ENCODE measurements around the gene TLCD2.
"Not testable (repeated sequence)": the region's sequence is repeated elsewhere in the genome, so short reads cannot be mapped to it uniquely, and the experiment has no call there.

Gene TLCD2

GRCh38 chr17:1707107-1707506 lies 3.1 kb downstream of the TLCD2 start:
- DNase-seq (ENCODE audit: extremely low spot score) = no peak
- ChIA-PET POLR2A (no interaction called here), CTCF (interaction anchor here (1.2 kb wide), 1 partner anchor 10 kb away, joined by 4 read pairs; no protein-coding TSS in a partner anchor)
- no peak for TF ChIP-seq CTCF (IDR thresholded peaks at IDR 0.05; ENCODE audit: control extremely low read depth, extremely low read depth, low read depth, missing control alignments)

- CTCF ChIA-PET = interaction anchor here (1.6 kb wide), 1 partner anchor 12 kb away, joined by 6 read pairs; no protein-coding TSS in a partner anchor
- POLR2A ChIA-PET = no interaction called here
- no peak for TF ChIP-seq CTCF (IDR thresholded peaks at IDR 0.05; ENCODE audit: control extremely low read depth, extremely low read depth, low read depth, missing control alignments)
- DNase-seq (ENCODE audit: extremely low spot score) = no peak
Observed at GRCh38 chr17:1705004-1705403, 5.2 kb downstream of the TLCD2 start.

DNA sequence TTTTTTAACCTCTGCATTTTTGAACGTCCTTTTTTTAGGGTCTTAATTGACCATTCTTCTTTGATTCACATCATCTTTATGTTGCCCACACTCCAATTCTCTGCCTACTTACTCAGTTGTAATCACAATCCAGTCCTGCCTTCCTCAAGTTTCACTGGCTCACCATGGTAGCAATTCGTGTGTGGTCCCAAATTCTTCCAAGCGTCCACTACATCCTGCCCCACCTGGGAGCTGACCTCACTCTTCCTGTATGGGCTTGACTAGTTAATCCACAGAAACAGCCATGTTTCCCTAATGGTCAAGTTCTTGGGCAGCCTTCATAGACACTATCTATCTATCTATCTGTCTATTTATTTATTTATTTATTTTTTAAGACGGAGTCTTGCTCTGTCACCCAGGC lies 7.1 kb downstream of the TLCD2 start:
- CTCF ChIA-PET = no interaction called here
- TF ChIP-seq CTCF (IDR thresholded peaks at IDR 0.05; ENCODE audit: control extremely low read depth, extremely low read depth, low read depth, missing control alignments) = no peak
- DNase-seq (ENCODE audit: extremely low spot score) = no peak
- POLR2A ChIA-PET = no interaction called here

DNA sequence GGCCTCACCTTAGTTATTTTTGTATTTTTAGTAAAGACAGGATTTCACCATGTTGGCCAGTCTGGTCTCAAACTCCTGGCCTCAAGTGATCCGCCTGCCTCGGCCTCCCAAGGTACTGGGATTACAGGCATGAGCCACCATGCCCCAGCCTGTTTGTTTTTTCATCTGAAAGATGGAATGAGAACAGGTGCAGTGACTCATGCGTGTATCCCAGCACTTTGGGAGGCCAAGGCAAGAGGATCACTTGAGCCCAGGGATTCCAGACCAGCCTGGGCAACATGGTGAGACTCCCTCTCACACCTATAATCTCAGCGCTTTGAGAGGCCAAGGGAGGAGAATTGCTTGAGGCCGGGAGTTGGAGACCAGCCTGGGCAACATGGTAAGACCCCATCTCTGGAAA lies 10.3 kb downstream of the TLCD2 start:
- CTCF ChIA-PET = interaction anchor here (1.0 kb wide), 1 partner anchor 11 kb away, joined by 3 read pairs; no protein-coding TSS in a partner anchor
- DNase-seq (ENCODE audit: extremely low spot score) = not testable (repeated sequence)
- POLR2A ChIA-PET = interaction anchor here (0.6 to 2.1 kb wide), 2 partner anchors 17 to 222 kb away, joined by 3 to 5 read pairs; no protein-coding TSS in a partner anchor

GRCh38 chr17:1697681-1698080 lies 12.5 kb downstream of the TLCD2 start:
- no peak for DNase-seq (ENCODE audit: extremely low spot score)
- CTCF ChIA-PET = no interaction called here
- no peak for TF ChIP-seq CTCF (IDR thresholded peaks at IDR 0.05; ENCODE audit: control extremely low read depth, extremely low read depth, low read depth, missing control alignments)
- POLR2A ChIA-PET = no interaction called here

DNA sequence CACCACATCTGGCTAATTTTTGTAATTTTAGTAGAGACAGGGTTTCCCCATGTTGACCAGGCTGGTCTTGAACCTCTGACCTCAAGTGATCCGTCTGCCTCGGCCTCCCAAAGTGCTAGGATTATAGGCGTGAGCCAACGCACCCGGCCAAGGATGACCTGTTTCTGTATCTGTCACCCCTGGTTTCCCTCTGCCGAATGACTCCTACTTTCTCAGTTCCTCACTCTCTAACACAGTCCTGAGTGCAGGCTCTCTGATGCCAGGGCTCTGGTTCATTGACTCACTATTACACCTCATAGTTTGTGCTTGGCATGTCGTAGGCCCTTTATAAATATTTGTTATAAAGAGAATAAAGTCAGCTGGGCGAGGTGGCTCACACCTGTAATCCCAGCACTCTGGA lies 14.8 kb downstream of the TLCD2 start:
- CTCF ChIA-PET = no interaction called here
- DNase-seq (ENCODE audit: extremely low spot score) = peak; percentile 63
- no peak for TF ChIP-seq CTCF (IDR thresholded peaks at IDR 0.05; ENCODE audit: control extremely low read depth, extremely low read depth, low read depth, missing control alignments)
- POLR2A ChIA-PET = no interaction called here

DNA sequence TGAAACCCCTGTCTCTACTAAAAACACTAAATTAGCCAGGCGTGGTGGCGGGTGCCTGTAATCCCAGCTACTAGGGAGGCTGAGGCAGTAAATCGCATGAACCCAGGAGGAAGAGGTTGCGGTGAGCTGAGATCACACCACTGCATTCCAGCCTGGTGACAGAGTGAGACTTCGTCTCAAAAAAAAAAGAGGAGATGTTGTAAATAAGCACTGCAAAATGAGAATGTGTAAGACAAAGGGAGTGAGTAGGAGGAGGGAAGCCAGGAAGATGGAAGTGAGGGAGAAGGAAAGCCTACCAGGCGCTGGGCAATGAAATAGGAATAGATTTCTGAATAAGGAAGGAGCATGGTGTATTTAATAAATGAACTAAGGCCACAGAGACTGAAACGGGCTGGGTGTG lies 16.8 kb downstream of the TLCD2 start:
- no peak for TF ChIP-seq CTCF (IDR thresholded peaks at IDR 0.05; ENCODE audit: control extremely low read depth, extremely low read depth, low read depth, missing control alignments)
- POLR2A ChIA-PET = no interaction called here
- CTCF ChIA-PET = no interaction called here
- DNase-seq (ENCODE audit: extremely low spot score) = no peak
